Measurements from ENCODE around the gene URB2. TPM values are rescaled to one million over a fixed set of nuclear protein-coding genes. Genes with fewer than 3 reads are reported as not detected.

Gene URB2
- total RNA-seq, 1 donor: 9.0 TPM

DNA sequence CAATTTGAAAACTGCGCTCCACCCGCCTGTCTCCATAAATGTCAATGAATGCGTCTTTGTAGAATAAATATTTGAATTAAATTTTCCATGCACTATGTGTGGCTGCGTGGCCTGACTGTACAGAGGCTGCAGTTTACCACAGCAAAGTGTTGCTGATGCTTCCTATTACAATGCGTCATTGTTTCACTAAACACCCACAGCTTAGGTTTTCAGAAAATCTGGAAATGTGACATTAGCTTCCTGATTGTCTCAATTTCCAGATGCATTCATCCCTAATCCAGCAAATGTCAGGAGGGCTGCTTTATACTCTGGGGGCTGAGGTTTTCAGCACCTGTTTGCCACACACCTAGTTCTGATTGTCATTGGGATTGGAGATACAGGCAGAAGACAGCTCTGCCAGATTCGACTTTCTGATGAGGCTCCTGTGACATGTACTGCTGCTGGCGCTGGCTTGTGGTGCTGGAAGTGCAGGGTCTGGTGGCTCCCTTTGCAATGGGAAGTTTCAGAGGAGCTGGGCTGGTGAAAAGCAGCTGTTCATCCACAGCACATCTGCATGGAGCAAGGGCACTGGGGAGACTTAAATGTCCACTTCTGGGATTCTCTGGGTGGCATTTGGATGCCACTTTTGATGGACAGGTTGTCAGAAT lies 40.0 kb downstream of the URB2 start:
- H2AFZ ChIP-seq (ENCODE audit: low read length): no peak overlapping the region
- TF ChIP-seq, protein P1, sequence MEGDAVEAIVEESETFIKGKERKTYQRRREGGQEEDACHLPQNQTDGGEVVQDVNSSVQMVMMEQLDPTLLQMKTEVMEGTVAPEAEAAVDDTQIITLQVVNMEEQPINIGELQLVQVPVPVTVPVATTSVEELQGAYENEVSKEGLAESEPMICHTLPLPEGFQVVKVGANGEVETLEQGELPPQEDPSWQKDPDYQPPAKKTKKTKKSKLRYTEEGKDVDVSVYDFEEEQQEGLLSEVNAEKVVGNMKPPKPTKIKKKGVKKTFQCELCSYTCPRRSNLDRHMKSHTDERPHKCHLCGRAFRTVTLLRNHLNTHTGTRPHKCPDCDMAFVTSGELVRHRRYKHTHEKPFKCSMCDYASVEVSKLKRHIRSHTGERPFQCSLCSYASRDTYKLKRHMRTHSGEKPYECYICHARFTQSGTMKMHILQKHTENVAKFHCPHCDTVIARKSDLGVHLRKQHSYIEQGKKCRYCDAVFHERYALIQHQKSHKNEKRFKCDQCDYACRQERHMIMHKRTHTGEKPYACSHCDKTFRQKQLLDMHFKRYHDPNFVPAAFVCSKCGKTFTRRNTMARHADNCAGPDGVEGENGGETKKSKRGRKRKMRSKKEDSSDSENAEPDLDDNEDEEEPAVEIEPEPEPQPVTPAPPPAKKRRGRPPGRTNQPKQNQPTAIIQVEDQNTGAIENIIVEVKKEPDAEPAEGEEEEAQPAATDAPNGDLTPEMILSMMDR (IDR thresholded peaks at IDR 0.05; ENCODE audit: extremely low read depth, low read depth, low read length): no peak
- H3K9me3 ChIP-seq (ENCODE audit: low read depth, low read length): no peaks in the 10 kb centered on the region
- peaks cover 1% of the 10 kb centered on the region for H3K36me3 ChIP-seq (ENCODE audit: insufficient read depth, low read length)
- no peak overlapping the region for H3K27ac ChIP-seq (ENCODE audit: low read depth, low read length)
- no peaks in the 10 kb centered on the region for H3K79me2 ChIP-seq (ENCODE audit: insufficient read depth, low read length)
- no peaks in the 10 kb centered on the region for H4K20me1 ChIP-seq (ENCODE audit: insufficient read depth, low read length)
- no peaks in the 10 kb centered on the region for H3K4me1 ChIP-seq (ENCODE audit: insufficient read depth, low read length)
- DNase-seq (ENCODE audit: insufficient read length, low spot score, missing footprints): no peak
- no peak overlapping the region for H3K4me2 ChIP-seq (ENCODE audit: insufficient read depth, low read length)
- no peaks in the 10 kb centered on the region for H3K27me3 ChIP-seq (ENCODE audit: insufficient read depth, low read length)
- no peak overlapping the region for H3K4me3 ChIP-seq (ENCODE audit: insufficient read depth, low read length)

DNA sequence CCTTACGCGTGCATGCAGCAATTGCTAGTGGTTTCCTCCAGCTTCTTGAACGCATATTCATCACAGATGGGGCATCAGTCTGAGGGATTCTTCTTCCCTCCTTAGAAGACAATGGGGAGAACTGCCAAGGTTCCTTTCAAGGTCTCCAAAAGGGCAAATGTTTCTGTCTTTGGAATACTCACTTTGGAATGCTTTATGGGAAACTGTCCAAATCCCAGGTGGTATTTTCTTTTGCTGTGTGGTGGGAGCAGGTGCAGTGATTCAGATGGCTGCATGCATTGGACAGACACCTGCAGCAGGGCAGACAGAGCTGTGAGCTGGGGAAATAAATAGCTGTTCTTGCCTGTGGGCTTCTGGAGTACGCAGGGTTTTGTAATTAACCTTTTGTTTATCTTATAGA lies 40.5 kb downstream of the URB2 start:
- Histone ChIP-seq H3K27me3 (ENCODE audit: insufficient read depth, low read length) (no peaks in the 10 kb centered on the region), H3K36me3 (ENCODE audit: insufficient read depth, low read length) (no peaks in the 10 kb centered on the region), H2AFZ (ENCODE audit: low read length) (no peak overlapping the region), H3K27ac (ENCODE audit: low read depth, low read length) (no peak overlapping the region), H3K79me2 (ENCODE audit: insufficient read depth, low read length) (no peaks in the 10 kb centered on the region), H3K9me3 (ENCODE audit: low read depth, low read length) (no peaks in the 10 kb centered on the region), H3K4me2 (ENCODE audit: insufficient read depth, low read length) (no peak overlapping the region), H3K4me1 (ENCODE audit: insufficient read depth, low read length) (no peaks in the 10 kb centered on the region), H4K20me1 (ENCODE audit: insufficient read depth, low read length) (no peaks in the 10 kb centered on the region), H3K4me3 (ENCODE audit: insufficient read depth, low read length) (no peak overlapping the region)
- no peak for DNase-seq (ENCODE audit: insufficient read length, low spot score, missing footprints)
- TF ChIP-seq, protein P1 (IDR thresholded peaks at IDR 0.05; ENCODE audit: extremely low read depth, low read depth, low read length): no peak

GRCh38 chr1:229669333-229669732 lies 43.3 kb downstream of the URB2 start:
- Histone ChIP-seq H3K27me3 (ENCODE audit: insufficient read depth, low read length) (no peaks in the 10 kb centered on the region), H3K27ac (ENCODE audit: low read depth, low read length) (no peak overlapping the region), H3K36me3 (ENCODE audit: insufficient read depth, low read length) (no peaks in the 10 kb centered on the region), H4K20me1 (ENCODE audit: insufficient read depth, low read length) (no peaks in the 10 kb centered on the region), H3K4me2 (ENCODE audit: insufficient read depth, low read length) (no peak overlapping the region), H3K9me3 (ENCODE audit: low read depth, low read length) (no peaks in the 10 kb centered on the region), H3K4me3 (ENCODE audit: insufficient read depth, low read length) (no peak overlapping the region), H3K4me1 (ENCODE audit: insufficient read depth, low read length) (no peaks in the 10 kb centered on the region), H2AFZ (ENCODE audit: low read length) (no peak overlapping the region), H3K79me2 (ENCODE audit: insufficient read depth, low read length) (no peaks in the 10 kb centered on the region)
- TF ChIP-seq, protein P1 (IDR thresholded peaks at IDR 0.05; ENCODE audit: extremely low read depth, low read depth, low read length): no peak
- DNase-seq (ENCODE audit: insufficient read length, low spot score, missing footprints): no peak

DNA sequence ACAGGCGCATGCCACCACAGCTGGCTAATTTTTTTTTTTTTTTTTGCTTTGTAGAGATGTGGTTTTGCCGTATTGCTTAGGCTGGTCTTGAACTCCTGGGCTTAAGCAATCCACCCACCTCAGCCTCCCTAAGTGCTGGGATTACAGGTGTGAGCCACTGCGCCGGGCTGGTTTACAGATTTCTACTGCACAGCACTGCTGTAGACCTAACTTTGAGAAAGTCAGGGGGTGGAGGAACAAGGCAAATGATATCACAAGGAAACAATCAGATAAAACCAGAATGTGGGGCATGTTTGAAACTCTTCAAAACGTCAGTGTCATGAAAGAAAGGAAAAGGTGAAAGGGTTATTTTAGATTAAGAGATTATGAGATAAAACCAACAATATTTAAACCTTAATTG lies 45.3 kb downstream of the URB2 start:
- H3K4me1 ChIP-seq (ENCODE audit: insufficient read depth, low read length): no peaks in the 10 kb centered on the region
- H3K4me2 ChIP-seq (ENCODE audit: insufficient read depth, low read length): no peak overlapping the region
- DNase-seq (ENCODE audit: insufficient read length, low spot score, missing footprints): no peak
- no peak overlapping the region for H3K4me3 ChIP-seq (ENCODE audit: insufficient read depth, low read length)
- no peak overlapping the region for H3K27ac ChIP-seq (ENCODE audit: low read depth, low read length)
- H3K79me2 ChIP-seq (ENCODE audit: insufficient read depth, low read length): no peaks in the 10 kb centered on the region
- no peaks in the 10 kb centered on the region for H4K20me1 ChIP-seq (ENCODE audit: insufficient read depth, low read length)
- no peak overlapping the region for H2AFZ ChIP-seq (ENCODE audit: low read length)
- TF ChIP-seq, protein P1 (IDR thresholded peaks at IDR 0.05; ENCODE audit: extremely low read depth, low read depth, low read length): no peak
- no peaks in the 10 kb centered on the region for H3K9me3 ChIP-seq (ENCODE audit: low read depth, low read length)
- no peaks in the 10 kb centered on the region for H3K36me3 ChIP-seq (ENCODE audit: insufficient read depth, low read length)
- no peaks in the 10 kb centered on the region for H3K27me3 ChIP-seq (ENCODE audit: insufficient read depth, low read length)
